ENCODE results near the gene UROD.

GRCh38 chr1:45010855-45011811 lies 921 bp upstream of the UROD start, which contains the start of gene HECTD3:
- TF ChIP-seq CTCF (IDR thresholded peaks at IDR 0.05; ENCODE audit: insufficient read depth, low read depth, low read length), result no peak
- no peak for TF ChIP-seq EZH2 (IDR thresholded peaks at IDR 0.05; ENCODE audit: insufficient read depth, low read length)
